Liver (tissue), 9 donors: Measurements from ENCODE around the gene ATP2A3. TPM values are rescaled to one million over a fixed set of nuclear protein-coding genes. Genes with fewer than 3 reads are reported as not detected.

Experiments used
- DNase-seq: peaks from one replicate; pipeline ENCODE4 v3.0.0-alpha.2; 2017; ENCODE audit warnings: low spot score
- H3K27ac ChIP-seq, 2 donors: one replicate each; pipeline ENCODE4 v1.7.0; 2013; ENCODE audit warnings: inconsistent platforms in 2 of 2, low read length in 2 of 2, control low read depth in 1 of 2, low read depth in 1 of 2, mild to moderate bottlenecking in 1 of 2
- H3K27me3 ChIP-seq, 4 donors: one replicate each; pipeline versions ENCODE4 v1.6.1 to v1.7.0; 2013; ENCODE audit warnings: low read length in 3 of 4, inconsistent platforms in 1 of 4, mild to moderate bottlenecking in 1 of 4, moderate library complexity in 1 of 4; ENCODE audit not compliant: control insufficient read depth in 4 of 4, insufficient read depth in 4 of 4
- H3K36me3 ChIP-seq, 4 donors: one replicate each; pipeline versions ENCODE4 v1.6.1 to v1.7.0; 2013; ENCODE audit warnings: low read length in 3 of 4, mild to moderate bottlenecking in 3 of 4, low read depth in 1 of 4, moderate library complexity in 1 of 4; ENCODE audit not compliant: control insufficient read depth in 4 of 4, insufficient read depth in 3 of 4
- H3K4me1 ChIP-seq, 4 donors: one replicate each; pipeline versions ENCODE4 v1.6.1 to v1.7.0; 2013; ENCODE audit warnings: low read length in 3 of 4, mild to moderate bottlenecking in 3 of 4, moderate library complexity in 1 of 4; ENCODE audit not compliant: control insufficient read depth in 4 of 4, insufficient read depth in 4 of 4
- H3K4me3 ChIP-seq, 3 donors: one replicate each; pipeline versions ENCODE4 v1.6.1 to v1.7.0; 2013; ENCODE audit warnings: low read length in 3 of 3, control low read depth in 1 of 3, low read depth in 1 of 3, mild to moderate bottlenecking in 1 of 3
- H3K9ac ChIP-seq, 2 donors: one replicate each; pipeline ENCODE4 v1.7.0; 2013; ENCODE audit warnings: low read length in 2 of 2, mild to moderate bottlenecking in 2 of 2, moderate library complexity in 2 of 2, control low read depth in 1 of 2, low read depth in 1 of 2
- H3K9me3 ChIP-seq, 4 donors: one replicate each; pipeline versions ENCODE4 v1.6.1 to v1.7.0; 2013; ENCODE audit warnings: low read length in 3 of 4; ENCODE audit not compliant: control insufficient read depth in 4 of 4
- FOXA2 ChIP-seq: IDR thresholded peaks from 2 replicates; pipeline ENCODE4 v1.6.1; 2016; ENCODE audit warnings: antibody characterized with exemption
- HNF4A ChIP-seq, 2 donors: conservative IDR thresholded peaks; 2 replicates each; pipeline ENCODE4 v1.6.1; 2016; ENCODE audit warnings: antibody characterized with exemption in 2 of 2, mild to moderate bottlenecking in 2 of 2
- HNF4G ChIP-seq: IDR thresholded peaks from 2 replicates; pipeline ENCODE4 v1.6.1; 2016; ENCODE audit warnings: antibody characterized with exemption
- JUND ChIP-seq, 2 donors: IDR thresholded peaks; 2 replicates each; pipeline ENCODE4 v1.6.1; 2016; ENCODE audit warnings: antibody characterized with exemption in 2 of 2
- NR2F2 ChIP-seq: IDR thresholded peaks from 2 replicates; pipeline ENCODE4 v1.6.1; 2016; ENCODE audit warnings: antibody characterized with exemption
- RAD21 ChIP-seq, 2 donors: IDR thresholded peaks; 2 replicates each; pipeline ENCODE4 v1.6.1; 2016; ENCODE audit warnings: antibody characterized with exemption in 2 of 2, mild to moderate bottlenecking in 2 of 2
- RXRA ChIP-seq, 2 donors: IDR thresholded peaks; 2 replicates each; pipeline ENCODE4 v1.6.1; 2017 to 2018; ENCODE audit warnings: antibody characterized with exemption in 2 of 2, mild to moderate bottlenecking in 1 of 2
- SP1 ChIP-seq: IDR thresholded peaks from 2 replicates; pipeline ENCODE4 v1.6.1; 2018; ENCODE audit warnings: antibody characterized with exemption, mild to moderate bottlenecking
- TAF1 ChIP-seq: conservative IDR thresholded peaks from 2 replicates; pipeline ENCODE4 v1.6.1; 2016; ENCODE audit warnings: antibody characterized with exemption, mild to moderate bottlenecking
- YY1 ChIP-seq: IDR thresholded peaks from 2 replicates; pipeline ENCODE4 v1.6.1; 2016; ENCODE audit warnings: antibody characterized with exemption, mild to moderate bottlenecking
- WGBS: extraction: QIAGEN DNeasy Blood & Tissue Kit; methylation state at CpG from one replicate; pipeline ENCODE4 v1.1.7; 2013; 5-methylcytosine and 5-hydroxymethylcytosine counted together
- polyA plus RNA-seq, 2 donors: library from polyadenylated mRNA; stranded (reverse) in 1 of 2; unstranded in 1 of 2; fragments of 200-250 nt in 1 of 2; fragments of >200 nt in 1 of 2; fragmentation: Nextera tagmentation in 1 of 2; extraction: Ambion mirVana in 1 of 2; gene quantifications; one replicate each; pipeline versions ENCODE4 v1.2.1 to v1.2.3, GENCODE V29; 2013 to 2015
- total RNA-seq, 2 donors: library from RNA; depleted of rRNA; stranded (reverse); fragments of >200 nt; gene quantifications; one replicate each; pipeline ENCODE4 v1.2.3, GENCODE V29; 2014
- TF ChIP-seq, protein P1 (sequence below): IDR thresholded peaks from 2 replicates; pipeline ENCODE4 v1.6.1; 2016; ENCODE audit warnings: antibody characterized with exemption
- TF ChIP-seq, protein P2 (sequence below): IDR thresholded peaks from 2 replicates; pipeline ENCODE4 v1.6.1; 2016; ENCODE audit warnings: antibody characterized with exemption, mild to moderate bottlenecking
- TF ChIP-seq, protein P3 (sequence below): fragments of 150-350 bp; IDR thresholded peaks from 2 replicates; pipeline ENCODE4 v1.5.1; 2017; ENCODE audit warnings: improper control_type of control experiment, low read depth, low read length; ENCODE audit not compliant: missing input control
- TF ChIP-seq, protein P4 (sequence below): IDR thresholded peaks from 2 replicates; pipeline ENCODE4 v1.6.1; 2016; ENCODE audit warnings: antibody characterized with exemption
- TF ChIP-seq, protein P5 (sequence below): IDR thresholded peaks from 2 replicates; pipeline ENCODE4 v1.6.1; 2016; ENCODE audit warnings: antibody characterized with exemption
- donor health status: healthy.
- donor health status: healthy.
- donor health status: healthy.
- donor health status: healthy.
- donor health status: healthy.

ATP2A3 gene
- total and polyA plus RNA-seq, 4 donors, result 1.4 to 17.1 (median 3.2) TPM

DNA sequence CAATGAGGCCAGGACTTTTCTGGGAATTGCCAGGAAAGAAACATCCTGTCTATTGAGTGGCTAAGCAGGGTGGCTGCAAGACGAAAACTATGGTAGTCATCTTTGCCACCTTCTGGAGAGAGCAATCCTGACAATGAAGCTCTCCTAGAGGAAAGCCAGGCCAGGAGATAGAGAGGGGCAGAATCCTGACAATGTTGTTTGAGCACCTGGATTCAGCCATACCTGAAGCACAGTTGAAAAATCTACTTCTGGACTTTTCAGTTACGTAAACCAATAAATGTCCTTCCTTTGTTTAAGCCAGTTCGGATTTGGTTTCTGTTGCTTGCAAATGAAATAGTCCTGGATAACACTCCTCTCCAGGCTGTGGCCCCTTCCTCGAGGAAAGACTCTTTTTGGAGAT, 57.4 kb downstream of the ATP2A3 start:
- WGBS, result 91% methylated on average over 4 of the region's 4 CpGs
- H3K4me1 ChIP-seq, result no peaks in the 10 kb centered on the region

DNA sequence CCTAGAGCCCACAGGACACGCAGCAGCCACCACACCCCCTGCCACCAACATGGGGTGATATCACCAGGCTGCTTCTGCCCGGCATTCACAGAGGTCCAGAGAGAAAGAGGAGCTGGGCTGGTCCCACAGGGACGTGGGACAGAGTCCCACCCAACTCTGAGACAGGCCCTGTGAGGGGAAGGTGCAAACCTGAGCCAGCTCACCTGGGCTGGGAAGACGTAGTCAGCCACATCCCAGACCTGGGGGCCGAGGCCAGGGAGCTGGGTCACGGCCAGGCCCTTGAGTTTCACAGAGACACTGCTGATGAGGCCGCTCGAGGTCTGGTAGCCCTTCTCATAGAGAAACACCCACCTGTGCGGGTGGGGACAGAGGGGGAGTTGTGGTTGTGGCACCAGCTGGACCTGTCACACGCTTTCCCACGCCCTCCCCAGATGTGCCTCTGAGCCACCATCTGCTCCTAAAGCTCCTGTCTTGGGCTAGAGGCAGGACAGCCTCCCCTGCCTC, 59.2 kb downstream of the ATP2A3 start:
- H3K27ac ChIP-seq, result no peak overlapping the region
- H3K36me3 ChIP-seq, result no peaks in the 10 kb centered on the region
- no peak for TF ChIP-seq YY1
- no peak for TF ChIP-seq NR2F2
- no peak for TF ChIP-seq RAD21 (IDR thresholded peaks at IDR 0.05)
- TF ChIP-seq, protein P1, sequence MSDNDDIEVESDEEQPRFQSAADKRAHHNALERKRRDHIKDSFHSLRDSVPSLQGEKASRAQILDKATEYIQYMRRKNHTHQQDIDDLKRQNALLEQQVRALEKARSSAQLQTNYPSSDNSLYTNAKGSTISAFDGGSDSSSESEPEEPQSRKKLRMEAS, result no peak
- no peak for TF ChIP-seq SP1
- TF ChIP-seq FOXA2, result no peak
- TF ChIP-seq JUND (IDR thresholded peaks at IDR 0.05), result no peak
- no peaks in the 10 kb centered on the region for H3K9me3 ChIP-seq
- WGBS, result 91% methylated on average over 11 of the region's 11 CpGs
- no peak for DNase-seq
- no peak overlapping the region for H3K4me3 ChIP-seq
- no peaks in the 10 kb centered on the region for H3K4me1 ChIP-seq
- H3K27me3 ChIP-seq, result no peaks in the 10 kb centered on the region
- no peak overlapping the region for H3K9ac ChIP-seq

More for the DNA sequence above, 57.4 kb downstream of the ATP2A3 start:
- no peaks in the 10 kb centered on the region for H3K27me3 ChIP-seq
- DNase-seq, result no peak
- no peak overlapping the region for H3K4me3 ChIP-seq
- H3K9ac ChIP-seq, result no peak overlapping the region
- H3K27ac ChIP-seq, result no peak overlapping the region
- H3K9me3 ChIP-seq, result no peaks in the 10 kb centered on the region
- no peaks in the 10 kb centered on the region for H3K36me3 ChIP-seq
- TF ChIP-seq HNF4A (conservative IDR thresholded peaks at IDR 0.05) (no peak), YY1 (no peak), TAF1 (no peak), NR2F2 (no peak), RXRA (IDR thresholded peaks at IDR 0.05) (no peak), FOXA2 (no peak), HNF4G (no peak)
- TF ChIP-seq, protein P2, sequence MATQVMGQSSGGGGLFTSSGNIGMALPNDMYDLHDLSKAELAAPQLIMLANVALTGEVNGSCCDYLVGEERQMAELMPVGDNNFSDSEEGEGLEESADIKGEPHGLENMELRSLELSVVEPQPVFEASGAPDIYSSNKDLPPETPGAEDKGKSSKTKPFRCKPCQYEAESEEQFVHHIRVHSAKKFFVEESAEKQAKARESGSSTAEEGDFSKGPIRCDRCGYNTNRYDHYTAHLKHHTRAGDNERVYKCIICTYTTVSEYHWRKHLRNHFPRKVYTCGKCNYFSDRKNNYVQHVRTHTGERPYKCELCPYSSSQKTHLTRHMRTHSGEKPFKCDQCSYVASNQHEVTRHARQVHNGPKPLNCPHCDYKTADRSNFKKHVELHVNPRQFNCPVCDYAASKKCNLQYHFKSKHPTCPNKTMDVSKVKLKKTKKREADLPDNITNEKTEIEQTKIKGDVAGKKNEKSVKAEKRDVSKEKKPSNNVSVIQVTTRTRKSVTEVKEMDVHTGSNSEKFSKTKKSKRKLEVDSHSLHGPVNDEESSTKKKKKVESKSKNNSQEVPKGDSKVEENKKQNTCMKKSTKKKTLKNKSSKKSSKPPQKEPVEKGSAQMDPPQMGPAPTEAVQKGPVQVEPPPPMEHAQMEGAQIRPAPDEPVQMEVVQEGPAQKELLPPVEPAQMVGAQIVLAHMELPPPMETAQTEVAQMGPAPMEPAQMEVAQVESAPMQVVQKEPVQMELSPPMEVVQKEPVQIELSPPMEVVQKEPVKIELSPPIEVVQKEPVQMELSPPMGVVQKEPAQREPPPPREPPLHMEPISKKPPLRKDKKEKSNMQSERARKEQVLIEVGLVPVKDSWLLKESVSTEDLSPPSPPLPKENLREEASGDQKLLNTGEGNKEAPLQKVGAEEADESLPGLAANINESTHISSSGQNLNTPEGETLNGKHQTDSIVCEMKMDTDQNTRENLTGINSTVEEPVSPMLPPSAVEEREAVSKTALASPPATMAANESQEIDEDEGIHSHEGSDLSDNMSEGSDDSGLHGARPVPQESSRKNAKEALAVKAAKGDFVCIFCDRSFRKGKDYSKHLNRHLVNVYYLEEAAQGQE, result no peak
- TF ChIP-seq, protein P3, sequence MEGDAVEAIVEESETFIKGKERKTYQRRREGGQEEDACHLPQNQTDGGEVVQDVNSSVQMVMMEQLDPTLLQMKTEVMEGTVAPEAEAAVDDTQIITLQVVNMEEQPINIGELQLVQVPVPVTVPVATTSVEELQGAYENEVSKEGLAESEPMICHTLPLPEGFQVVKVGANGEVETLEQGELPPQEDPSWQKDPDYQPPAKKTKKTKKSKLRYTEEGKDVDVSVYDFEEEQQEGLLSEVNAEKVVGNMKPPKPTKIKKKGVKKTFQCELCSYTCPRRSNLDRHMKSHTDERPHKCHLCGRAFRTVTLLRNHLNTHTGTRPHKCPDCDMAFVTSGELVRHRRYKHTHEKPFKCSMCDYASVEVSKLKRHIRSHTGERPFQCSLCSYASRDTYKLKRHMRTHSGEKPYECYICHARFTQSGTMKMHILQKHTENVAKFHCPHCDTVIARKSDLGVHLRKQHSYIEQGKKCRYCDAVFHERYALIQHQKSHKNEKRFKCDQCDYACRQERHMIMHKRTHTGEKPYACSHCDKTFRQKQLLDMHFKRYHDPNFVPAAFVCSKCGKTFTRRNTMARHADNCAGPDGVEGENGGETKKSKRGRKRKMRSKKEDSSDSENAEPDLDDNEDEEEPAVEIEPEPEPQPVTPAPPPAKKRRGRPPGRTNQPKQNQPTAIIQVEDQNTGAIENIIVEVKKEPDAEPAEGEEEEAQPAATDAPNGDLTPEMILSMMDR, result no peak
- TF ChIP-seq, protein P4, sequence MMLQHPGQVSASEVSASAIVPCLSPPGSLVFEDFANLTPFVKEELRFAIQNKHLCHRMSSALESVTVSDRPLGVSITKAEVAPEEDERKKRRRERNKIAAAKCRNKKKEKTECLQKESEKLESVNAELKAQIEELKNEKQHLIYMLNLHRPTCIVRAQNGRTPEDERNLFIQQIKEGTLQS, result no peak
- TF ChIP-seq, protein P1, result no peak
- TF ChIP-seq, protein P5, sequence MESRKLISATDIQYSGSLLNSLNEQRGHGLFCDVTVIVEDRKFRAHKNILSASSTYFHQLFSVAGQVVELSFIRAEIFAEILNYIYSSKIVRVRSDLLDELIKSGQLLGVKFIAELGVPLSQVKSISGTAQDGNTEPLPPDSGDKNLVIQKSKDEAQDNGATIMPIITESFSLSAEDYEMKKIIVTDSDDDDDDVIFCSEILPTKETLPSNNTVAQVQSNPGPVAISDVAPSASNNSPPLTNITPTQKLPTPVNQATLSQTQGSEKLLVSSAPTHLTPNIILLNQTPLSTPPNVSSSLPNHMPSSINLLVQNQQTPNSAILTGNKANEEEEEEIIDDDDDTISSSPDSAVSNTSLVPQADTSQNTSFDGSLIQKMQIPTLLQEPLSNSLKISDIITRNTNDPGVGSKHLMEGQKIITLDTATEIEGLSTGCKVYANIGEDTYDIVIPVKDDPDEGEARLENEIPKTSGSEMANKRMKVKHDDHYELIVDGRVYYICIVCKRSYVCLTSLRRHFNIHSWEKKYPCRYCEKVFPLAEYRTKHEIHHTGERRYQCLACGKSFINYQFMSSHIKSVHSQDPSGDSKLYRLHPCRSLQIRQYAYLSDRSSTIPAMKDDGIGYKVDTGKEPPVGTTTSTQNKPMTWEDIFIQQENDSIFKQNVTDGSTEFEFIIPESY, result no peak
